Prostate gland (tissue), 2 donors: ENCODE data around the gene BCAS3. TPM values are rescaled to one million over a fixed set of nuclear protein-coding genes. Genes with fewer than 3 reads are reported as not detected.

ENCODE experiments used
- DNase-seq: peaks from one replicate; pipeline ENCODE4 v3.0.0-alpha.2; 2019; ENCODE audit warnings: low spot score
- H3K27ac ChIP-seq, 2 donors: fragments of 200-600 bp; sonication (generic); 2 replicates each; pipeline ENCODE4 v1.5.1; 2017 to 2019
- H3K27me3 ChIP-seq: fragments of 200-600 bp; sonication (generic); replicated peaks from 2 replicates; pipeline ENCODE4 v1.5.1; 2019; ENCODE audit not compliant: insufficient read depth
- H3K36me3 ChIP-seq, 2 donors: fragments of 200-600 bp; sonication (generic); 1 replicate in 1 of 2; 2 replicates in 1 of 2; pipeline versions ENCODE4 v1.5.1 to v1.8.1; 2017 to 2019
- H3K4me1 ChIP-seq: fragments of 200-600 bp; sonication (generic); replicated peaks from 2 replicates; pipeline ENCODE4 v1.5.1; 2019
- H3K4me3 ChIP-seq, 2 donors: fragments of 200-600 bp; sonication (generic); 2 replicates each; pipeline ENCODE4 v1.5.1; 2017 to 2019
- H3K9me3 ChIP-seq: fragments of 200-600 bp; sonication (generic); 2 replicates; pipeline ENCODE4 v1.5.1; 2017
- CTCF ChIP-seq, 4 experiments: fragments of 200-600 bp in 2 of 4; fragments of 450-650 bp in 2 of 4; sonication (generic) in 2 of 4; IDR thresholded peaks; 1 replicate in 3 of 4; 2 replicates in 1 of 4; pipeline ENCODE4 v1.5.1; 2016 to 2019; ENCODE audit warnings: antibody characterized with exemption in 4 of 4, mild to moderate bottlenecking in 2 of 4, moderate library complexity in 2 of 4
- POLR2A ChIP-seq: fragments of 450-650 bp; IDR thresholded peaks from one replicate; pipeline ENCODE4 v1.6.1; 2016; ENCODE audit warnings: antibody characterized with exemption, mild to moderate bottlenecking
- POLR2AphosphoS5 ChIP-seq: sonication (generic); formaldehyde crosslinking; IDR thresholded peaks from one replicate; pipeline ENCODE4 v1.6.1; 2017; ENCODE audit warnings: antibody characterized with exemption
- WGBS: methylation state at CpG from one replicate; pipeline ENCODE4 v1.1.5; 2018; 5-methylcytosine and 5-hydroxymethylcytosine counted together
- intact Hi-C: fragments of 100-400 bp; cut with DNase I; formaldehyde crosslinking; loops from one replicate; pipeline ENCODE4 v1.14.2; 2022
- total RNA-seq, 2 donors: library from RNA; depleted of rRNA; stranded (reverse); fragments of >200 nt; gene quantifications; one replicate each; pipeline ENCODE4 v1.1.0, GENCODE V29; 2016

BCAS3 gene
- total RNA-seq, 2 donors from 2014 or later: 57.8 to 93.9 TPM

- peak; percentile 62 to 85 (median 84) for TF ChIP-seq CTCF (IDR thresholded peaks at IDR 0.05)
- TF ChIP-seq POLR2A: no peak
- peak; percentile 67 for TF ChIP-seq POLR2AphosphoS5
- intact Hi-C loops: loop anchor here (10.0 kb wide), 2 partner anchors 274 to 674 kb away; partner anchors contain the start of gene TBX2
- H3K4me1 ChIP-seq: no peaks in the 10 kb centered on the region
- H3K4me3 ChIP-seq: no peak overlapping the region
- no peaks in the 10 kb centered on the region for H3K9me3 ChIP-seq
- H3K27me3 ChIP-seq: no peaks in the 10 kb centered on the region
- DNase-seq: peak; percentile 53
- H3K27ac ChIP-seq: no peak overlapping the region
- 32% methylated on average over 5 of the region's 5 CpGs for WGBS
- no peaks in the 10 kb centered on the region for H3K36me3 ChIP-seq
Measured at GRCh38 chr17:60720763-60721531, 43.3 kb downstream of the BCAS3 start.

- Histone ChIP-seq H3K4me3 (no peak overlapping the region), H3K27ac (no peak overlapping the region), H3K9me3 (no peaks in the 10 kb centered on the region), H3K27me3 (no peaks in the 10 kb centered on the region), H3K36me3 (no peaks in the 10 kb centered on the region), H3K4me1 (no peaks in the 10 kb centered on the region)
- intact Hi-C loops: loop anchor here (10.0 kb wide), 2 partner anchors 270 to 670 kb away; partner anchors contain the start of gene TBX2
- TF ChIP-seq CTCF (IDR thresholded peaks at IDR 0.05) (no peak), POLR2AphosphoS5 (no peak), POLR2A (no peak)
- no peak for DNase-seq
Measured at GRCh38 chr17:60724647-60725046, 47.0 kb downstream of the BCAS3 start.

- Histone ChIP-seq H3K4me1 (no peaks in the 10 kb centered on the region), H3K27ac (no peak overlapping the region), H3K27me3 (no peaks in the 10 kb centered on the region), H3K9me3 (no peaks in the 10 kb centered on the region), H3K36me3 (no peaks in the 10 kb centered on the region), H3K4me3 (no peak overlapping the region)
- WGBS: 84% methylated on average over 6 of the region's 6 CpGs
- DNase-seq: no peak
- intact Hi-C loops: loop anchor here (10.0 kb wide), 2 partner anchors 265 to 665 kb away; partner anchors contain the start of gene TBX2
- TF ChIP-seq POLR2A: no peak
- TF ChIP-seq CTCF (IDR thresholded peaks at IDR 0.05): no peak
- TF ChIP-seq POLR2AphosphoS5: no peak
Measured at GRCh38 chr17:60729854-60730253, 52.2 kb downstream of the BCAS3 start.

GRCh38 chr17:60730273-60730672 lies 52.6 kb downstream of the BCAS3 start:
- intact Hi-C loops: no loop called here
- H3K9me3 ChIP-seq: no peaks in the 10 kb centered on the region
- H3K4me3 ChIP-seq: no peak overlapping the region
- H3K36me3 ChIP-seq: no peaks in the 10 kb centered on the region
- no peak for DNase-seq
- no peak overlapping the region for H3K27ac ChIP-seq
- no peaks in the 10 kb centered on the region for H3K4me1 ChIP-seq
- TF ChIP-seq CTCF (IDR thresholded peaks at IDR 0.05) (no peak), POLR2AphosphoS5 (no peak), POLR2A (no peak)
- WGBS: 67% methylated on average over 3 of the region's 3 CpGs
- no peaks in the 10 kb centered on the region for H3K27me3 ChIP-seq

- intact Hi-C loops: no loop called here
- Histone ChIP-seq H3K27me3 (no peaks in the 10 kb centered on the region), H3K4me3 (no peak overlapping the region), H3K9me3 (no peaks in the 10 kb centered on the region), H3K4me1 (no peaks in the 10 kb centered on the region), H3K27ac (no peak overlapping the region), H3K36me3 (no peaks in the 10 kb centered on the region)
- TF ChIP-seq POLR2A (no peak), POLR2AphosphoS5 (no peak), CTCF (IDR thresholded peaks at IDR 0.05) (no peak)
- DNase-seq: no peak
- WGBS: 78% methylated on average over 2 of the region's 2 CpGs
Measured at GRCh38 chr17:60738287-60738686, 60.6 kb downstream of the BCAS3 start.
